Measurements from ENCODE around the gene L3MBTL4. TPM values are rescaled to one million over a fixed set of nuclear protein-coding genes. Genes with fewer than 3 reads are reported as not detected.
A peak's percentile ranks its signal among the peaks of the same experiment; 100 is the strongest.
"Not testable (repeated sequence)": the region's sequence is repeated elsewhere in the genome, so short reads cannot be mapped to it uniquely, and the experiment has no call there.

The L3MBTL4 gene
- total RNA-seq, 1 donor from 2014 or later, result 1.3 TPM

DNA sequence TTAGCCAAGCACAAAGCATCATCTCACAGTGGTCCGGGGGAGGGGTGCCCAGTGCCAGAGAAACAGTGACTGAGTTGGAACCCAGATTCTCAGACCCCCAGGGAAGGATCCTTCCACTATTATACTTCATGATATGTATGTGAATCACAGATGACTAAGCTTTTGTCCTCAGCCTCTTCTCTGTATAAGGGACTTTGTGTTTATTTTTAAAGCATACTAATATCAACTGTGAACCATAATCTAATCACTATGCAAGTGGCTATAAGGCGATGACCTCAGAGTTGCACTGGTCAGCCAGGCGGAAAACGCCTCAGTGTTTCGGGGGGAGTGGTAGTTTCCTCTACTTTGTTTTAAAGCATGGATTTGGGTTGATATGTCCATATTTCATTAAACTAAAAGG is 359.0 kb downstream of the L3MBTL4 start:
- DNase-seq (ENCODE audit: extremely low read depth, low read depth, low spot score), result peak; percentile 34

DNA sequence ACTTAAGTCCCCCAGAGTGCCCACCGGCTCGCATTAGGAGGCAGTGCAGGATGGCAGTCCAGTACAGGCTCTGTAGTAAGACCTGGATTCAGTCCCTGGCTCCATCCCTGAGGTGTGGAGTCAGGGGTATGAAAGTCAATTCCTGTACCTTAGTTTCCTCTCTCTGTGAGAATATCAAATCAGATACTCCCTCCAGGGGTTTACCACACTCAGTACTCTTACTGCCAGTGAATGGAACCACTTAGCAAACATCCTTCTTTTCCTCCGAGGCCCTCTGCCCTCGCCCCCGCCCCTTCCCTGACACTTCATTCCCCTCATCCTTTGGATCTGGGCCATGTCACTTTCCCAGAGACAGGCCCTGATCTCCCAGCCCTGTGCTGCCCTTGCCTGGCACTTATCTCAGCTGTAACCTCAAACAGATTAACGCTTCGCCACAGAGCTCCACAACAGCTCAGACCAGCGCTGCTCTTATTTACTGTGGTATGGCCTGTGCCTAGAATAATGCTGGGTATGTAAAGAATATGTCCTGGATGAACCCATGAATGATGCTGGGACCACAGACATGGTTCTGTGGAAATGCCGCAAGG is 360.4 kb downstream of the L3MBTL4 start:
- DNase-seq (ENCODE audit: extremely low read depth, low read depth, low spot score), result no peak

DNA sequence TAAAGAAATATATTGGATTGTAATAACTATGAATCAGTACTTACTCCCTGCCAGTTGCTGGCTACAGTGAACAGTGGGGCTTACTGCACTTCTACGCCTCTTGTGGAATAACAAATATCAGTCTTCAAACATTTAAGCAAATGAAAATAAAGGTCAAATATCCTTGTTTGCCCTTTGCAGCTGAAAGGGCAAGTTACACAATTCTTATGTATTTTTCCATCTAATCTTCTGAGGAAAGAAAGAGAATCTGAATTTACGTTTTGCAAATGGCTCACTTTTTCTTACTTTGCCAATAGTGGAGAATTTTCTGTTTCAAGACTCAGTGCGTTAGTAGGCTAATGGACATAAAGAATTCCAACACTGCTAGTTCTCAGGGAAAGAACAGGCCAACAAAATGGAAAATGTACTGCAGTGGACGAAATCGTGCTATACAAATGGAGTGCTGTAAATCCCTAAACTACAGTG is 362.2 kb downstream of the L3MBTL4 start:
- DNase-seq (ENCODE audit: extremely low read depth, low read depth, low spot score), result no peak

DNA sequence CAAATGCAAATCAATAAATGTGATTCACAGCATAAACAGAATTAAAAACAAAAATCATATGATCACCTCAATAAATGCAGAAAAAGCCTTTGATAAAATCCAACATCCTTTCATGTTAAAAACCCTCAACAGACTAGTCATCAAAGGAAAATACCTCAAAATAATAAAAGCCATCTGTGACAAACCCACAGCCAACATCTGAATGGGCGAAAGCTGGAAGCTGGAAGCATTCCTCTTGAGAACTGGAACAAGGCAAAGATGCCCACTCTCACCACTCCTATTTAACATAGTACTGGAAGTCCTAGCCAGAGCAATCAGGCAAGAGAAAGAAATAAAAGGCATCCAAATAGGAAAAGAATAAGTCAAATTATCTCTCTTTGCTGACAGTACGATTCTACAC is 367.1 kb downstream of the L3MBTL4 start:
- DNase-seq (ENCODE audit: extremely low read depth, low read depth, low spot score), result not testable (repeated sequence)

DNA sequence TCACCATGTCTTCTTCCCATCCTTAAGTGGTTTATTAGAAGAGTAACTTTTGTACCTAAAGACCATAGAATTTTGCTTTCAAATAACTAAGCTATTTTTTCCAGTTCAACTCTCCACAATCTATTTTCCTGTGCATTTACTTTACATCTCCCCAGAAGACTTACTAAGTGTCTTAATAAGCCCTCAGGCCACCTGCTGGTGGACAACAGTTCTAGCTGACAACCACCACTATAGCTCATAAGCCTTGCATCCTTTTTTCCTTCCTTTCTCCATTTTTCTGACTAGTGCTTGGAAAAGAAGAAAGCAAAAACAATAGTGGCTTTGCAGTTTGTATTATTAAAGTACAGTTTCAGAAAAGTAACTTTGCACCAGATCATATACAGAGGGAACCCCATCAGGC is 369.9 kb downstream of the L3MBTL4 start:
- no peak for DNase-seq (ENCODE audit: extremely low read depth, low read depth, low spot score)

DNA sequence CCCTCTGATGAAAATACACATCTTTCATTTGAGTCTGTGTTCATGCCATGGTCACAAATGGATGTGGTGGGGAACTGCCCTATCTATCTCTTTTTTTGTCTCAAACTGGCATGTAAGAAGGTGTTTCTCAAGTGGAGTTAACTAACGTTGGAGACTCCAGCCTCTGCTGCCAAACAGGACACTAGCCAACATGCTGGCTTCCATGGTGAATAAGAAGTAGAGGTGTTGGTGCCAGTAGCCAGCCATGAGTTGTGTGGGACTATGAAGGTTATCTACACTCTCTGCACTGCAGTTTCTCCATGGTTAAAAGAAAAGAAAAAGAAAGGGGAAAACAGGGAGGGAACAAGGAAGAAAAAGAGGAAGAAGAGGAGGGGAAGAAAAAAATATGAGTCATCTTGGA is 370.4 kb downstream of the L3MBTL4 start:
- DNase-seq (ENCODE audit: extremely low read depth, low read depth, low spot score), result no peak

DNA sequence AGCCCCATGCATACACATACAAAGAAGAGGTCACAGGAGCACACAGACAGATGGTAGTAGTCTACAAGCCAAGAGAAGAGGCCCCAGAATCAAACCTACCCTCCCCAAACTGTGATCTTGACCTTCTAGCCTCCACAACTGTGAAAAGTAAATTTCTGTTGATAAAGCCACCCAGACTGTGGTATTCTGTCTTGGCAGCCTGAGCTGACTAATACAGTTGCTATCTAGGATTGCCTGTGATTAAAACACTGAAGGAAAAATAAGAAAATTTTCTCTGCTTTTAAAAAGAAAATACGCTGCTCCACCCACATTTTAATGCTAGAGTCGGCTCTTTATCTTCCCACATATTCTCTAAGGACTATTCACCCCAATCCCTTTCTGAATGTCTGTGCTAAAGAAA is 375.7 kb downstream of the L3MBTL4 start:
- no peak for DNase-seq (ENCODE audit: extremely low read depth, low read depth, low spot score)

DNA sequence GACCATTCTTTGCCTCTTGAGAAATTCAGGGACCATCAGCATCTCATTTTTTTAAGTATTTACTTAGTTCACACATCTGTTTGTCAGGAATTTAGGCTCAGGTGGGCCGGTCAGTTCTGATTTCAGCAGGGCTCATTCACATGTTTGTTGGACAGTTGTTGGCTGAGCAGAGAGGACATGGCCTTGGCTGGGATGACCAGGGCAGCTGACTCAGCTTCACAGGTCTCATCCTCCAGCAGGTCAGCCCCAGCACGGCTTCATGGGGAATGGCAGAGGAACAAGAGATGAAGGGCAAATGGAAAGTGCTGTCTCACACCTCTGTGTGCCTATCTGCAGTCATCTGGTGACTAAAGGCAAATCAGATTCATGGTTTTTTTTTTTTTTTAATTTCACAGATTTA is 383.3 kb downstream of the L3MBTL4 start:
- DNase-seq (ENCODE audit: extremely low read depth, low read depth, low spot score), result no peak

DNA sequence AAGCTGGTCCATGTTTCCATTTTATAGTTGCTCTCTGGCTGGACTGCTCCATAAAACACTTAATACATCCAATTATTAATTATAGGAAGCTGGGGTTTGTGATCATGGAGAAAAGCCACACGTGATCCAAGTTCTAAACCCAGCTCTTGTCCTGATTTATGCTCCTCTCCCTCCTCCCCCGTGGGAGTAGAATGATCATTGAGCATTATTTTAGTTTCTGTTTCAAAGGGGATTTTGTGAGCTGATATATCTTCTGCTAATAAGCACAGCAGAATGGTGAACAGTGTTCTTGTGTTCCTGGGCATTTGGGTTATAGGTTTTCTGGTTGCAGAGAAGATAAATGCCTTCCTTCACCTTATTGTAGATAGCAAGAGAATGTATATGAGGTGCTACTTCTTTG is 383.7 kb downstream of the L3MBTL4 start:
- DNase-seq (ENCODE audit: extremely low read depth, low read depth, low spot score), result no peak

DNA sequence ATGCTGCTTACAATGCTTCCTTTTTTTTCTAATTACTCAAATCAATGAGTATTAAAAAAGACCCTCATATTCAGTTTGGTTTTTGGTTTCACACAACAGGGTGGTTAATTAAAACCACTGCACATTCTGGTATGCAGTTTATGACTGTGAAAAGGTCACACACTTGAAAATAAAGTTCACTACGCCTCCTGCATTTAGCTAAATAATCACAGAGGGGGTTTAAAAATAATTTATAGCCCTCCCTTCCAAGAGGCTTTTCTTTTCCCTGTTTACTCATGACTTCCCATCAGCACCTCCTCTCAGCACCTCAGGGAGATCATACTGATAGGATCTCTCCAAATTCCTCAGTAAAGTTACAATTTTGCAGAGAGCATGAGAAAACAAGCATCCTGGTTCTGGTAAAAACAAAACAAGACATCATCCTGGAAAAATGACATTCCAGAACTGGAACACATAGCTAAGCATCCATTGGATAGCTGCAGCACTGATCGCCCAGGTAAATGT is 389.9 kb downstream of the L3MBTL4 start:
- DNase-seq (ENCODE audit: extremely low read depth, low read depth, low spot score), result no peak

DNA sequence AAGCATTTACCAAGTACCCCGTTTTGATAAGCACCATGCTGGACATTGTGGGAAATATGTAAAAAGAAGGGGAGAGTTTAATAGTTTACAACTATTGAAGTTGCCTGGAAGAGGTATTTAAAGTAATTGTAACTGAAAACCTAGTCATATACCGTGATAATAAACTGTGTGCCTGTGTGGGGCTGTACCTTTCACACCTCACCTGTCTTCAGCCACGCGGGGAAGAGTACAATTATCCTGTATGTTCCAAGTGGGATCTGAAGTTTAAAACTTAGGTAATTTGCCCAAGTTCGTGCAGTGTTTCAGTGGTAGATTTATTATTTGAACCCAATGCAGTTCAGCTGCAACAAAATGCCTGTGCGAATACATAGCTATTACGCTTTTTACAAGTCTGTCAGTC is 391.2 kb downstream of the L3MBTL4 start:
- DNase-seq (ENCODE audit: extremely low read depth, low read depth, low spot score), result no peak

DNA sequence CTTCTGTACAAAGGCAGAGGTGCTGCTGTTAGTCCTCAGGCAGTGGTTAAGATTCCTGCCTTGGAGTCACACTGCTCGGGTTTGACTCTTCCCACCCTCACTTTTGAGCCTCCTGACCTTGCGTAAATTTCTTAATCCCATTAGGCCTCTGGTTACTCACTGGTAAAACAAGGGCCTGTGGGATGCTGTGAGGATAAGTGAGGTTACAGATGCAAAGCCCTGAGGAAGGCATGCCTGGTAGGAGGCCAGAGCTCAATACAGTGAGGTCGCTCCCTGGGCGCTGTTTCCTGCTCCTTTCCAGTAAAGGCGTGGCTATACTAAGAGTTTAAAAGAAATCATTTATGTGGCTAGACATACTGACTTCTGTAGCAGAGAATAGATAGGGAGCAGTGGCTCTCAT is 391.9 kb downstream of the L3MBTL4 start:
- no peak for DNase-seq (ENCODE audit: extremely low read depth, low read depth, low spot score)

DNA sequence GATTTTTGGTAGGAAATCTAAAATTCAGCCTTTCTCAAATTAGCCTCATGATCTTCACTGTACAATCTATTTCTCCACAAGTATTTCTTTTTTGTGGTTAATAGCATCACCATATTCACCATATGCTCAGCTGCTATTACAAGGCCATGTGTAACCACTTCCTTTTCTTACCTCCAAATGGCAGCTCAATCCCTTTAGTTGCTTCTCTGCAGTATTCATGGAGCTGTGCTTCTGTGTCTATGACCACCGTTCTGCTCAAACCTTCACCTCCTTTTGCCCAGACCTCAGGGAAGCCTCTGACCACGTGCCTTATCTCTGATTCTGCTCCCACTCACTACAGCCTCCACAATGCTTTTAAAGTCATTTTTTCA is 392.7 kb downstream of the L3MBTL4 start:
- no peak for DNase-seq (ENCODE audit: extremely low read depth, low read depth, low spot score)

DNA sequence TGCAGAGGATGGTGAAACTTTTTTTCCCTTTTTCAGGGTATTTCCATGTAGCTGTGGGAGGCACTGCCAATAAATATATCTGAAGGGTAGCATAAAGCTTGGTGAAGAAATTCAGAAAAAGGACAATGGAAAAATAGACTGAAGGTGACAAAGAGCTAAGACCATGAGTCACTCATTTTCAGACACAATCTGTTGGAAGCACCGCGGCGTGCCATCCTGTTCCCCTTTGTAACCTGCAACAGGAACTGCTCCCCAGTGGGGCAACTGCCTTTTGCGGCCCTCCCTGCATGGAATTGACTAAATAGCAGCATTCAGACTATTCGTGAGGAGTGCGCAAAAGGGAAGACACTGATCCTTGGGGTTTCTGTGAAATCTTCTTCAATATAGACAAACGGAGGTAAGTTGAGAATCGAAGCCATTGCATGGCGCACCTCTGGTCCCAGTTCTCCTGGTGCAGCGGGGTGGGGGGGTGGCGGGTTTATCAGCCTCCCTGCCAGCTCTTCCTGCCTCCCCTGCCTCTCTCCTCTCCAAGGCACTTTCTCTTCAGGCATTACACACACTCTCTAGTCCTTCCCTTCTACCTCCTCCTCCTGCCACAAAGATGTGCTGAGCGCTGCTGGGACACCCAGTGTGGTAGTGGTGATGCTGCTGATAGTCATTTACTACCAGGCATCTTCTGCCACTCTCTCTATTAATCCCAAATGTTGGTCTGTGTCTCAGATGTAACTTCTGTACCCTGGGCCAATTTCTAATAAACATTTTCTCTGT is 393.2 kb downstream of the L3MBTL4 start:
- DNase-seq (ENCODE audit: extremely low read depth, low read depth, low spot score), result no peak

DNA sequence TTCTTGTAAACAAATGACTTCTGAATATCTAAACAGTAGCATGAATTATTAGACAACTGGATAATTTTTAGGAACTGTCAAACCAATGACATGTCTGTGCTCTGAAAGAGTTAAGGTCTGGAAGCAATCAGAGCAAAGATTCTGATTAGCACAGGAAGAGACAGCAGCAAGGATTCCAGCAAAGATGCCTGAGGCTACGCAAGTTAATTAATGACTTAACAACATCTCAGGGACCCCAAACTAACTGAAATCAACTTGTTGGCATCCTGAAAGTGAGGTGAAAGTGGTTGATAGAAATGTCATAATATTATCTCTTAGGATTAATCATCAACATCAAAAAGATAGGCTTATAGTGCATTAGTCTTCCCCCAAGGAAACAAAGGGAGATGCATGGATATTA is 396.0 kb downstream of the L3MBTL4 start:
- no peak for DNase-seq (ENCODE audit: extremely low read depth, low read depth, low spot score)

DNA sequence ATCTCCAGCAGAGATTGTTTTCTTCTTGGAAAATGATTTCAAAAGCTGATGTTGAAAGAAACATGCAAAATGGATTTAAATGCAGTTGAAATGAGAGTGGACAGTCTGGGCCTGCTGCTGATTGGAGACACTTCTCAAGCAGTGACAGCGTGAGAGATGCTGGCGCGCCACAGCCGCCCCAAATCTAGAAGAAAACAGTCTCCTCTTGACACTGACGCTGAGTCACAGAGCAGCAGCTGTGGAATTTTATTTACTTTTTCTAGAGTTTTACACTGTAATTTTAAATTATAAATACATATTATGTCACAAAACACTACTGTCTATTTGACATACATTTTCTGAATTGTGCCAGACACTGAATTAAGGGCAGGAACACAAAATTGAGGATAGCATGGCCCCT is 397.5 kb downstream of the L3MBTL4 start:
- no peak for DNase-seq (ENCODE audit: extremely low read depth, low read depth, low spot score)

DNA sequence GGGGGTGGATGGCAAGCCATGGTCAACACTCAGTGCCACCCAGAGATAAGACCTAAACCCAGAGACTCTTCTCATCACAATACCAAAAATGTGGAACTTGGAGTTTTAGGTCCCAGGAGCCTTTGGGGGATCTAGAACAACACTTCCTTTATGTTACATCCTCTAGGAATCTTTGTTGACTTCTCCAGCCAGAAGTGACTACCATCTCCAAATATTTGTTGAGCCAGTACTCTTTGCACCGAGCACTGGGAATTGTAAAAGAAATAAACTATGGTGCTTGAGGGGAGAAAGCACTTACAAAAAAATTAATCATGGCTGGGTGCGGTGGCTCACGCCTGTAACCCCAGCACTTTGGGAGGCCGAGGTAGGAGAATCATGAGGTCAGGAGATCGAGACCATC is 399.3 kb downstream of the L3MBTL4 start:
- DNase-seq (ENCODE audit: extremely low read depth, low read depth, low spot score), result no peak

DNA sequence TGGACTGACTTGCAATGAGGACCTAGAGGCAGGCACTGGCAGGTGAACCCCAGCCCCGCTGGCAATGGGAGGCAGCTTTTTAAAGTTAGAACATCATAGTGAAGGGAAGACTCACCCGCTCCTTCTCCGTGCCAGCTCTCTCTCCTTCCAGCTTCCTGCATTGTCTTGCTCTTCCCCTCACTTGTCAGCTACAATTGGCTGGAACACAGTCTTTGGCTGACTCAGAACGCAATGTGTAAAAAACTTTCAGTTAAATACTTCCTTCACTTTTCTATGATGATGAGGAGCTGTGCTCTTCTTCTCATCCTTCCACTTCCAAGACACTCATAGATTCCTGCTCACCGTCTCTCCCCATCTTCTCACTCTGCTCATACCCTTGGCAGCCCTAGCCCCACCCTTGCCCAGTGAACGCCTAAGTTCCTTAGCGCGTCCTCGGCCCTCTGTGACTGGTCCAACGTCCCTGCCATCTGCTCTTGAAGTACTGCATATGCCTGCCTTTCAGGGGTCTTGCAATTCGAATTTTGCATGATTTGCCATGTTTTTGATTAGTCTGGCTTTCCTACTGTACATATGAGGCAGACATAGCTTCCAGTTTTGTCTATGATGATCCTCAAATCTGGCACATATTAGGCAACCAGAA is 401.4 kb downstream of the L3MBTL4 start:
- no peak for DNase-seq (ENCODE audit: extremely low read depth, low read depth, low spot score)

DNA sequence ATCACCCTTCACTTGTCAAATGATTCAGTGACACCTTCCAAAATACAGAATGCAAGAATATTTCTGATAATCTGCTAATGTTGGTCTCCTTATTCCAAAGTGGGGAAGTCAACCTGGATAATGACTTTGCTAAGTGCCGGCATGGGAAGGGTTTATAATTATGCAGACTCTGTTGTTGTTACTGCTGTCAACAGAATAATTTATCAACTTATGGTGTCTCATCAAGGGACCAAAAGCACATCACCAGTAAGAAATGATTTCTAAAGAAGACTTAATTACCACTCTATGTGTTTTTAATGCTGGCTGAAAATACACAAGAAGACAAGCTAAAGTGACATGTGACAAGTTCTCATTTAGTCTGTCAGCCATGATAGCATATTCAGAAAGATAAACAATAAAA is 403.8 kb downstream of the L3MBTL4 start:
- no peak for DNase-seq (ENCODE audit: extremely low read depth, low read depth, low spot score)

DNA sequence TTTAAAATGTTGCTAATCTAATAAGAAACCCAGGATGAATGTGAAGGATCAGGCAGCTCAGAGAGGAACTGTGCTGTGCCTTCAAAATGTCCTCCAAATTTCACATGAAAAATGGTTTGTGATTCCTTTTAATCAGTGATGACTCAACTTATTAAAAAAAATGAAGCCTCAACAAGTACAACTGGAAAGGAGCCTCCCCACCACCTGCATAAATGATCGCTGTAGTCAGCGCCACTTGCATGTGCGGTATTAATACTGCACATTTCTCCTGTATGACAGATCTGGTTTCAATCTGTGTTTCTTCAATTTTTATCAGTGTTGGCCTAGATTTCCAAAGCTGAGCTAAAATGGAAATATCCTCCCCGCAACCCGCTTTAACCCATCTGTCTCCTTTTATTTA is 404.4 kb downstream of the L3MBTL4 start:
- DNase-seq (ENCODE audit: extremely low read depth, low read depth, low spot score), result no peak

DNA sequence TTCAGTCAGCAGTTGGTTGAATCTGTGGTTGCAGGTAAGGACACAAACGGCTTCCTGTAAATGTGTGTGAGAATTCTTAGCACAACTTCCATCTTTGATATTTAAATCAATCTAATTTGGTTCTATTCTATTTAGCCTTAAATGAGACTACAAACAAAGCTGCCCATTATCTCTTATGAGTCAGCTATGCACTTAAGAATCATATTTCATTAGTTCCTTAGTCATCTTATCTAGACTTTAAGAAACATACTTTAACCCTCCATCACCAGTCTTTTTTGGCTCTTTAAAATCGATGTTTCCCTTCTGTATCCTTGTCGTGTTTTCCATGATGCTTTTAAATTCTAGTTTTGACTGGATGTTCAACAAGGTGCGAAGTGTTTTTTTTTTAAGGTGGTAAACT is 405.0 kb downstream of the L3MBTL4 start:
- no peak for DNase-seq (ENCODE audit: extremely low read depth, low read depth, low spot score)

DNA sequence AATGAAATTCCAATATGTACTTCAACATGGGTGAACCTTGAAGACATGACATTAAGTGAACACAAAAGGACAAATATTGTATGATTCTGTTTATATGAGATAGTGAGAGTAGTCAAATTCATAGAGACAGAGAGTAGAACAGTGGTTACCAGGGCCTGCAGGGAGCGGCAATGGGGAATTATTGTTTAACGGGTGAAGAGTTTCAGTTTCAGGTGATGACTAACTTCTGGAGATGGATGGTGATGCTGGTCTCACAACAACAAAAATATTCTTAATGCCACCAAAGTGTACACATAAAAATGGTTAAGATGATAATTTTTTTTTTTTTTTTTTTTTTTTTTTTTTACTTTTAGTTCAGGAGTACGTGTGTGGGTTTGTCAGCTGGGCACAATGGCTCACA is 410.0 kb downstream of the L3MBTL4 start:
- DNase-seq (ENCODE audit: extremely low read depth, low read depth, low spot score), result no peak

All from glomerular endothelial cell (primary cell).